HepG2 (cell line): ENCODE results near the gene PTMA. TPM values are rescaled to one million over a fixed set of nuclear protein-coding genes. Genes with fewer than 3 reads are reported as not detected.
A peak's percentile ranks its signal among the peaks of the same experiment; 100 is the strongest.

Experiments
- CEBPB ChIP-seq: IDR thresholded peaks from 2 replicates; pipeline ENCODE4 v1.6.1; 2011; ENCODE audit warnings: low read depth, low read length, improper control_type of control experiment, borderline replicate concordance
- GRHL1 ChIP-seq: sonication (generic); formaldehyde crosslinking; conservative IDR thresholded peaks from 2 replicates; pipeline ENCODE4 v1.8.0; 2022; ENCODE audit warnings: missing genetic modification reagents
- HNF4G ChIP-seq, 2 experiments: sonication (generic) in 1 of 2; formaldehyde crosslinking in 1 of 2; IDR thresholded peaks; 2 replicates each; pipeline versions ENCODE4 v1.4.0 to v1.6.1; 2011 to 2020; ENCODE audit warnings: borderline replicate concordance in 2 of 2, low read depth in 2 of 2, mild to moderate bottlenecking in 2 of 2, low read length in 1 of 2, missing genetic modification reagents in 1 of 2, moderate library complexity in 1 of 2
- IRF2 ChIP-seq: IDR thresholded peaks from 2 replicates; pipeline ENCODE4 v1.6.1; 2018; ENCODE audit warnings: missing genetic modification reagents, missing compliant biosample characterization
- JUND ChIP-seq: sonication (generic); formaldehyde crosslinking; IDR thresholded peaks from 2 replicates; pipeline ENCODE4 v1.8.0; 2022; ENCODE audit warnings: mild to moderate bottlenecking, missing genetic modification reagents
- KDM1A ChIP-seq: IDR thresholded peaks from 2 replicates; pipeline ENCODE4 v1.6.1; 2016; ENCODE audit warnings: missing compliant biosample characterization
- KDM5A ChIP-seq: fragments of 200-600 bp; sonication (generic); IDR thresholded peaks from 2 replicates; pipeline ENCODE4 v1.7.0; 2018; ENCODE audit warnings: antibody characterized with exemption, mild to moderate bottlenecking, low read length, borderline replicate concordance
- MIXL1 ChIP-seq: IDR thresholded peaks from 2 replicates; pipeline ENCODE4 v1.6.1; 2016
- RFX3 ChIP-seq: IDR thresholded peaks from 2 replicates; pipeline ENCODE4 v1.6.1; 2016; ENCODE audit warnings: missing biosample characterization, missing genetic modification reagents
- TCF7L2 ChIP-seq: IDR thresholded peaks from 2 replicates; pipeline ENCODE4 v1.6.1; 2011; ENCODE audit warnings: mild to moderate bottlenecking, low read depth, low read length, moderate library complexity
- THYN1 ChIP-seq: sonication (generic); formaldehyde crosslinking; IDR thresholded peaks from 2 replicates; pipeline ENCODE4 v1.8.1; 2023; ENCODE audit warnings: low read depth, mild to moderate bottlenecking, moderate library complexity, missing genetic modification reagents, borderline replicate concordance
- ZBTB44 ChIP-seq: sonication (generic); formaldehyde crosslinking; IDR thresholded peaks from 2 replicates; pipeline ENCODE4 v1.4.0; 2020; ENCODE audit warnings: missing genetic modification reagents
- ZFP36L2 ChIP-seq: sonication (generic); formaldehyde crosslinking; IDR thresholded peaks from 2 replicates; pipeline ENCODE4 v1.4.0; 2020; ENCODE audit warnings: missing genetic modification reagents
- ZNF232 ChIP-seq: sonication (generic); formaldehyde crosslinking; IDR thresholded peaks from 2 replicates; pipeline ENCODE4 v1.4.0; 2020; ENCODE audit warnings: missing genetic modification reagents, borderline replicate concordance
- ZNF329 ChIP-seq: sonication (generic); formaldehyde crosslinking; IDR thresholded peaks from 2 replicates; pipeline ENCODE4 v1.9.0; 2021; ENCODE audit warnings: low read depth, mild to moderate bottlenecking, missing genetic modification reagents
- ZNF768 ChIP-seq: sonication (generic); formaldehyde crosslinking; IDR thresholded peaks from 2 replicates; pipeline ENCODE4 v1.4.0; 2020; ENCODE audit warnings: missing genetic modification reagents
- ZNF772 ChIP-seq: sonication (generic); formaldehyde crosslinking; IDR thresholded peaks from 2 replicates; pipeline ENCODE4 v1.5.0; 2020; ENCODE audit warnings: mild to moderate bottlenecking, missing genetic modification reagents
- ZSCAN9 ChIP-seq: IDR thresholded peaks from 2 replicates; pipeline ENCODE4 v1.6.1; 2016; ENCODE audit warnings: borderline replicate concordance
- polyA plus RNA-seq, 8 experiments: library from polyadenylated mRNA; depleted of rRNA in 3 of 8; stranded (reverse) in 7 of 8; unstranded in 1 of 8; fragments of >200 nt; fragmentation: Illumina TruSeq in 4 of 8; extraction: Trizol in 4 of 8; gene quantifications; 2 replicates each; pipeline versions ENCODE4 v1.2.1 to v1.2.3, GENCODE V29; 2011 to 2016; ENCODE audit warnings: low read depth in 4 of 8, missing spikeins in 1 of 8, mixed read lengths in 1 of 8; ENCODE audit not compliant: insufficient read depth in 1 of 8
- total RNA-seq, 5 experiments: library from RNA; depleted of rRNA; stranded (reverse); fragments of >200 nt; fragmentation: Illumina TruSeq; extraction: Trizol; gene quantifications; 2 replicates each; pipeline ENCODE4 v1.2.3, GENCODE V29; 2016; ENCODE audit warnings: low read depth in 1 of 5
- TF ChIP-seq, protein P1 (sequence below): sonication (generic); formaldehyde crosslinking; IDR thresholded peaks from 2 replicates; pipeline ENCODE4 v1.4.0; 2020; ENCODE audit warnings: low read depth, missing genetic modification reagents
- TF ChIP-seq, protein P2 (sequence below): sonication (generic); formaldehyde crosslinking; IDR thresholded peaks from 2 replicates; pipeline ENCODE4 v1.4.0; 2020; ENCODE audit warnings: missing genetic modification reagents

Gene PTMA
- total and polyA plus RNA-seq, 2 of the 13 experiments (the other 11 are each of a cell fraction or from before 2014, with no cell fraction given) = 190 to 1,086 TPM

GRCh38 chr2:231709981-231710798 lies 1.9 kb downstream of the PTMA start (continued):
- TF ChIP-seq, protein P1, sequence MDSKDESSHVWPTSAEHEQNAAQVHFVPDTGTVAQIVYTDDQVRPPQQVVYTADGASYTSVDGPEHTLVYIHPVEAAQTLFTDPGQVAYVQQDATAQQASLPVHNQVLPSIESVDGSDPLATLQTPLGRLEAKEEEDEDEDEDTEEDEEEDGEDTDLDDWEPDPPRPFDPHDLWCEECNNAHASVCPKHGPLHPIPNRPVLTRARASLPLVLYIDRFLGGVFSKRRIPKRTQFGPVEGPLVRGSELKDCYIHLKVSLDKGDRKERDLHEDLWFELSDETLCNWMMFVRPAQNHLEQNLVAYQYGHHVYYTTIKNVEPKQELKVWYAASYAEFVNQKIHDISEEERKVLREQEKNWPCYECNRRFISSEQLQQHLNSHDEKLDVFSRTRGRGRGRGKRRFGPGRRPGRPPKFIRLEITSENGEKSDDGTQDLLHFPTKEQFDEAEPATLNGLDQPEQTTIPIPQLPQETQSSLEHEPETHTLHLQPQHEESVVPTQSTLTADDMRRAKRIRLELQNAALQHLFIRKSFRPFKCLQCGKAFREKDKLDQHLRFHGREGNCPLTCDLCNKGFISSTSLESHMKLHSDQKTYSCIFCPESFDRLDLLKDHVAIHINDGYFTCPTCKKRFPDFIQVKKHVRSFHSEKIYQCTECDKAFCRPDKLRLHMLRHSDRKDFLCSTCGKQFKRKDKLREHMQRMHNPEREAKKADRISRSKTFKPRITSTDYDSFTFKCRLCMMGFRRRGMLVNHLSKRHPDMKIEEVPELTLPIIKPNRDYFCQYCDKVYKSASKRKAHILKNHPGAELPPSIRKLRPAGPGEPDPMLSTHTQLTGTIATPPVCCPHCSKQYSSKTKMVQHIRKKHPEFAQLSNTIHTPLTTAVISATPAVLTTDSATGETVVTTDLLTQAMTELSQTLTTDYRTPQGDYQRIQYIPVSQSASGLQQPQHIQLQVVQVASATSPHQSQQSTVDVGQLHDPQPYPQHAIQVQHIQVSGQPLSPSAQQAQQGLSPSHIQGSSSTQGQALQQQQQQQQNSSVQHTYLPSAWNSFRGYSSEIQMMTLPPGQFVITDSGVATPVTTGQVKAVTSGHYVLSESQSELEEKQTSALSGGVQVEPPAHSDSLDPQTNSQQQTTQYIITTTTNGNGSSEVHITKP (CRISPR knock-in tag) = no peak
- TF ChIP-seq KDM1A (CRISPR knock-in tag) = peak; percentile 46; the same call in 1 of the 2 replicates
- TF ChIP-seq MIXL1 (CRISPR knock-in tag) = peak; percentile 87; the same call in 1 of the 2 replicates
- TF ChIP-seq HNF4G (IDR thresholded peaks at IDR 0.05; ENCODE audit: borderline replicate concordance, low read depth, low read length) = peak; percentile 73; the same call in 1 of the 2 replicates
- TF ChIP-seq HNF4G (CRISPR knock-in tag; IDR thresholded peaks at IDR 0.05; ENCODE audit: borderline replicate concordance, low read depth) = peak; percentile 92
- peak; percentile 41 for TF ChIP-seq KDM5A
- peak; percentile 87 for TF ChIP-seq ZSCAN9 (CRISPR knock-in tag)
- peak; percentile 100 for TF ChIP-seq ZNF772 (CRISPR knock-in tag)
- no peak for TF ChIP-seq THYN1 (CRISPR knock-in tag)
- no peak for TF ChIP-seq RFX3 (CRISPR knock-in tag)
- TF ChIP-seq ZFP36L2 = peak; percentile 90
- TF ChIP-seq, protein P2, sequence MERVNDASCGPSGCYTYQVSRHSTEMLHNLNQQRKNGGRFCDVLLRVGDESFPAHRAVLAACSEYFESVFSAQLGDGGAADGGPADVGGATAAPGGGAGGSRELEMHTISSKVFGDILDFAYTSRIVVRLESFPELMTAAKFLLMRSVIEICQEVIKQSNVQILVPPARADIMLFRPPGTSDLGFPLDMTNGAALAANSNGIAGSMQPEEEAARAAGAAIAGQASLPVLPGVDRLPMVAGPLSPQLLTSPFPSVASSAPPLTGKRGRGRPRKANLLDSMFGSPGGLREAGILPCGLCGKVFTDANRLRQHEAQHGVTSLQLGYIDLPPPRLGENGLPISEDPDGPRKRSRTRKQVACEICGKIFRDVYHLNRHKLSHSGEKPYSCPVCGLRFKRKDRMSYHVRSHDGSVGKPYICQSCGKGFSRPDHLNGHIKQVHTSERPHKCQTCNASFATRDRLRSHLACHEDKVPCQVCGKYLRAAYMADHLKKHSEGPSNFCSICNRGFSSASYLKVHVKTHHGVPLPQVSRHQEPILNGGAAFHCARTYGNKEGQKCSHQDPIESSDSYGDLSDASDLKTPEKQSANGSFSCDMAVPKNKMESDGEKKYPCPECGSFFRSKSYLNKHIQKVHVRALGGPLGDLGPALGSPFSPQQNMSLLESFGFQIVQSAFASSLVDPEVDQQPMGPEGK (CRISPR knock-in tag) = peak; percentile 56
- peak; percentile 88; the same call in 1 of the 2 replicates for TF ChIP-seq GRHL1 (CRISPR knock-in tag)
- TF ChIP-seq ZNF329 (CRISPR knock-in tag) = peak; percentile 97
- TF ChIP-seq ZBTB44 (CRISPR knock-in tag) = peak; percentile 98
- no peak for TF ChIP-seq CEBPB
- peak; percentile 56; the same call in 1 of the 2 replicates for TF ChIP-seq ZNF768
- peak; percentile 75; the same call in 1 of the 2 replicates for TF ChIP-seq IRF2
- TF ChIP-seq JUND (CRISPR knock-in tag) = peak; percentile 79; the same call in 1 of the 2 replicates
- peak; percentile 99 for TF ChIP-seq ZNF232 (CRISPR knock-in tag)
- TF ChIP-seq TCF7L2 = no peak
